Omental fat pad (tissue), 4 donors: ENCODE data around the gene EYA4. TPM values are rescaled to one million over a fixed set of nuclear protein-coding genes. Genes with fewer than 3 reads are reported as not detected.

ENCODE experiments used
- ATAC-seq: fragments of 150-250 bp; one replicate; pipeline ENCODE4 v1.9.1; 2016; ENCODE audit warnings: mild to moderate bottlenecking, moderate library complexity; ENCODE audit not compliant: low FRiP score
- DNase-seq: peaks from one replicate; pipeline ENCODE4 v3.0.0-alpha.2; 2019; ENCODE audit warnings: low spot score
- total RNA-seq, 4 donors: library from RNA; depleted of rRNA; stranded (reverse); fragments of >200 nt; gene quantifications; one replicate each; pipeline ENCODE4 v1.1.0, GENCODE V29; 2016
- TF ChIP-seq, protein P1 (sequence below), 3 donors: fragments of 450-650 bp; IDR thresholded peaks; one replicate each; pipeline ENCODE4 v1.5.1; 2016 to 2017; ENCODE audit warnings: antibody characterized with exemption in 3 of 3, mild to moderate bottlenecking in 3 of 3, moderate library complexity in 2 of 3

EYA4 gene
- total RNA-seq, 4 donors from 2014 or later: 1.1 to 4.2 (median 2.0) TPM

DNA sequence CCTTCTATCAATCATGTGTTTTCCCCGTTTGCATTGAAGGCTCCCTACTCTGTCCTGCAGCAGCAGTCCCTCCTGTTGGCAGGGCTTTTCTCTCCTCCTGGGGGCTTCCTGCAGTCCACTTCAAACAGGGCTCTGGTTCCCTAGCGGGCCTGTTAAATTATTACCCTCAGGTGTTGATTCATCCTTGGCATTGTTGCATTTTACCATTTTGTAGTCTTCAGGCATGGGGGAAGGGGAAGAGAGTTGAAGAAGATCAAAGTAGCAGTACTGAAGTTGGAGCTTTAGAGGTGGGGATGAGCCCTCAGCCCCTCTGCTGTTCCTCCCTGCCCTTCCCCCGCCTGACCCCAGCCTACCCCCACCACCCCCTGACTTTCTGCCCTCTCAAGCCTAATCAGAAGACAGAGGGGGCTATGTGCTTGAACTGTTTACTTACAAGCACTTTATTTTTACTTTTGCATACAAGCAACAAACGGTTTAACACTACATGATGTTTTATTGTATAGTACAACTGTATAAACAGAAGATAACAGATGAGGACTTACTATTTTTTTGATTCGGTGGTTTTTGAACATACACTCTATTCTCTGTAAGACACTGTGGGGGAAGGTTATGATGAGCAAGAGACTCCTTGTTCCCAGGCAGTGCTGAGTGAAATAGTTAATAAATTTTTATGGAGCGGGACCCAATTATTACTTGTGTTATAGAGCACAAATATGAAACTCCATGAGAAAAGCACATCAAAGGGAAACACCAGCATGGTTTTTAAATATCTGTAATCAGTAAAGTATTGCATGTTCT, 169.7 kb downstream of the EYA4 start:
- ATAC-seq: no peak
- no peak for DNase-seq
- TF ChIP-seq, protein P1, sequence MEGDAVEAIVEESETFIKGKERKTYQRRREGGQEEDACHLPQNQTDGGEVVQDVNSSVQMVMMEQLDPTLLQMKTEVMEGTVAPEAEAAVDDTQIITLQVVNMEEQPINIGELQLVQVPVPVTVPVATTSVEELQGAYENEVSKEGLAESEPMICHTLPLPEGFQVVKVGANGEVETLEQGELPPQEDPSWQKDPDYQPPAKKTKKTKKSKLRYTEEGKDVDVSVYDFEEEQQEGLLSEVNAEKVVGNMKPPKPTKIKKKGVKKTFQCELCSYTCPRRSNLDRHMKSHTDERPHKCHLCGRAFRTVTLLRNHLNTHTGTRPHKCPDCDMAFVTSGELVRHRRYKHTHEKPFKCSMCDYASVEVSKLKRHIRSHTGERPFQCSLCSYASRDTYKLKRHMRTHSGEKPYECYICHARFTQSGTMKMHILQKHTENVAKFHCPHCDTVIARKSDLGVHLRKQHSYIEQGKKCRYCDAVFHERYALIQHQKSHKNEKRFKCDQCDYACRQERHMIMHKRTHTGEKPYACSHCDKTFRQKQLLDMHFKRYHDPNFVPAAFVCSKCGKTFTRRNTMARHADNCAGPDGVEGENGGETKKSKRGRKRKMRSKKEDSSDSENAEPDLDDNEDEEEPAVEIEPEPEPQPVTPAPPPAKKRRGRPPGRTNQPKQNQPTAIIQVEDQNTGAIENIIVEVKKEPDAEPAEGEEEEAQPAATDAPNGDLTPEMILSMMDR (IDR thresholded peaks at IDR 0.05): no peak

DNA sequence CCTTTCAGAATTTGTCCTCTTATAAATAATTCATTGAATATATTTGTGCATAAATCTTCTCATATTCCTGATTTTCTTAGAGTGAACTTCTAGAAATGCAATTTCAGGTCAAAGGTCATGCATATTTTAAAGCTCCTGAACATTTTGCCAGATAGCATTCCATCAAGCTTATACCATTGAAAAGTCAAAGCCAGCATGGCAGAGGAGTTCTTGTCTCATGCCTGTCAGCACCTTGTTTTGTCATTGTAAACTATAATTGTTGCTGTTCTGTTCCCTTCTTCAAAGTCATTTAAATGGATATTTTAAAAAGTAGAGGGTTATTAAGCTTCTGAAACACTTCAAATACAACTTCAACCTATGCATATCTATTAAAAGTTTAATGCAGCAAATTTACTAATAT, 170.6 kb downstream of the EYA4 start:
- DNase-seq (no peak), ATAC-seq (no peak)
- TF ChIP-seq, protein P1 (IDR thresholded peaks at IDR 0.05): no peak

DNA sequence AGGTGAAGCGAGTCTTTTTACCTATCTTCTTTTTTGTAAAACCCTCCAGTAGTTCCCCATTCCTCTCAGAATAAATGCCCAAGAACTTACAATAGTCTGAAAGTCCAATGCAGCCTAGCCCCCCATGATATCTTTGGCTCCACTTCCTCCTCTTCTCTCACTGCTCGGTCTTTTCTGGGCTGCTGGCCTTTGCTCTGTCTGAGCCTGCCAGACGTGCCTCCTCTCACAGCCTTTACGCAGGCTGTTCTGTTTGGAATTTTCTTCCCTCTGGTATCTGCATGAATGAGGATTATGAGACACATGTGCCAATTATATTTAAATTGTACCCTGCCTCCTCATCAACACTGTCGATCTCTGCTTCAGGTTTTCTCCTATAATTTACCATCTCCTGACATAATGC, 174.1 kb downstream of the EYA4 start:
- DNase-seq (no peak), ATAC-seq (no peak)
- TF ChIP-seq, protein P1 (IDR thresholded peaks at IDR 0.05): no peak

DNA sequence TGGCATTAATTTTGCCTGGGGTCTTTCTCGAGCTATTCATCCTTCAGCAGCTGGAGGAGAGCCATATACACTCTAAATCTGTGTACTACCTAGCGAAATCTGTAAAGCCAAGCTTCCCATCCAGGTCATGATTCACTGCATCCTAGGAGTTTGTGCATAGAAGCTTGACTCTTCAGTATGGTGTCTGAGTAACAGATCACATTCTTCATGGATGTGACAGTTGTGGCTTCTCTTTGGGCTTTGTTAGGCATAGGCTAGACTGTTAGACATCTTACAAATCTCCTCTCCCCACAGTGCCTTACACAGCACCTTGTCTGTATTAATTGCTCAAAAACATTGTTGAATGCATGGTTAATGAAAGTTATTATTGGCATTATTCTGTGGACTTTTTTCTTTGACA, 177.0 kb downstream of the EYA4 start:
- TF ChIP-seq, protein P1 (IDR thresholded peaks at IDR 0.05): no peak
- DNase-seq: no peak
- no peak for ATAC-seq

DNA sequence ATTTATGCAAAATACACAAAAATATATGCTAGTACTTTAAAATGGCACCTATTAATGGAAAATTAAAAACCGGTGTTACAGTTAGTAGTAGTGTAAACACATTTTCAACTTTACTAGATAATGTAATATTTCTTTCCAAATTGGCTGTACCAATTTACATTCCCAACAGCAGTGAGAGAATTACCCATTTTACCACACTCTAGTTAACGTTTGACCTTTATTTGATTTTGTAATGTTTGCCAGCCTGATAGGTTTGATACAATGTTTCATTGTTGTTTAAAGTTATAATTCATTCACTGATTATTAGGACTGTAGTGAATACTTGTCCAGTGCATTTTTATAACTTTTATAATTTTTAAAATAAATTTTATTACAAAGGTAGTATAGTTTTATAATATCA, 182.1 kb downstream of the EYA4 start:
- TF ChIP-seq, protein P1 (IDR thresholded peaks at IDR 0.05): no peak
- ATAC-seq (no peak), DNase-seq (no peak)

DNA sequence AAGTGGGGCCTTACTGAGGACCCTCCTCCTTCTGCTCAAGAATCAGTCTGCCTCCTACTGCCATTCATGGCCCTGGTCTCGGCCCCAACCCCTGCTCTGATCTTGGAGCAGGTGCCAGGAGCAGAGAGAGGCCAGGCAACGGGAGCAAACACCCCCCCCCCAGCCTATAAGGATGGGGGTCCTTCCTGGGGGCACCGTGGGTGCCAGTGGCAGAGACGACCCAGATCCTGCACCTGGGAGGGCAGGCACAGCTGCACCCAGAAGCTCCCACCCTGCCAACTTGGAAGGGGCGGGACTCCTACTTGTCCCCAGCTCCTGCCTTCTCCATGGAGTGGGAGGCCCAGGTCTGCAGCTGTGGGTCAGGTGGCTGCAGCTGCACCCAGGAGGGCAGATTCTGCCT, 183.2 kb downstream of the EYA4 start:
- no peak for ATAC-seq
- DNase-seq: no peak
- TF ChIP-seq, protein P1 (IDR thresholded peaks at IDR 0.05): no peak

DNA sequence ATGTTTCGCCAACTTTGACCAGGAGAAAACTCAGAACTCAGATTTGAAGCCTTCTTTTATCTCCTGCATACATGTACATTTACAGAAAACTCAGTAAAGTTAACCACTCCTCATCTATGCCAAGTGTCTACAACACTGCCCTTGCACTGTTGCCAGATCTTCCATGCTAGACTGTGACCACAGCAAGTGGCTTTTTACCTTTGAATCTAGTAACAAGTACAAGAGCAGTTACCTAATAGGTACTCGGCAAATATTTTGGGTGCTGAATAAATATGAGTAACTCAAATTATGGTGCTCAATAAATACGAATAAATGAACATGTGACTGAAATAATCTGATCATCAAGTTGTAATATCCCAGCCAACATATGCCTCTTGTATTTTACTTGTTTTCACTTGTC, 184.9 kb downstream of the EYA4 start:
- no peak for ATAC-seq
- TF ChIP-seq, protein P1 (IDR thresholded peaks at IDR 0.05): no peak
- DNase-seq: no peak
